Activated CD4-positive, alpha-beta memory T cell treated with anti-CD3 and anti-CD28 coated beads, Interleukin-2, amount 10 ng/mL, durations not matched to agents 7 days and 5 days (primary cell): ENCODE data around the gene MYLK2. TPM values are rescaled to one million over a fixed set of nuclear protein-coding genes. Genes with fewer than 3 reads are reported as not detected.

ENCODE experiments used
- CTCF ChIA-PET: fragments of 350-600 bp; sonication (Branson Sonifier 250); formaldehyde crosslinking; loops from one replicate; lab custom pipeline; 2021; ENCODE audit warnings: antibody characterized with exemption, inconsistent platforms; lab: Charles Lee
- POLR2A ChIA-PET: fragments of 350-600 bp; sonication (Branson Sonifier 250); formaldehyde crosslinking; loops from one replicate; lab custom pipeline; 2021; ENCODE audit warnings: antibody characterized with exemption; lab: Charles Lee
- DNase-seq: peaks from one replicate; pipeline ENCODE4 v3.0.0-alpha.2; 2020
- H3K27ac Mint-ChIP-seq: one replicate; pipeline ENCODE4 v1.8.0; 2021; ENCODE audit warnings: mild to moderate bottlenecking, mixed read lengths
- H3K27me3 Mint-ChIP-seq: one replicate; pipeline ENCODE4 v1.8.0; 2021; ENCODE audit warnings: mixed read lengths
- H3K36me3 Mint-ChIP-seq: one replicate; pipeline ENCODE4 v1.8.0; 2021; ENCODE audit warnings: low read depth, mixed read lengths
- H3K4me1 Mint-ChIP-seq: one replicate; pipeline ENCODE4 v1.8.0; 2021; ENCODE audit warnings: mixed read lengths
- H3K4me3 Mint-ChIP-seq: one replicate; pipeline ENCODE4 v1.8.0; 2021; ENCODE audit warnings: mild to moderate bottlenecking, mixed read lengths
- H3K9me3 Mint-ChIP-seq: one replicate; pipeline ENCODE4 v1.8.0; 2021; ENCODE audit warnings: mixed read lengths
- total RNA-seq, 2 experiments: library from RNA; stranded (reverse); gene quantifications; one replicate each; pipeline ENCODE4 v1.2.3, GENCODE V29; 2021

The MYLK2 gene
- total RNA-seq, 2 experiments from 2014 or later, result 0.33 to 0.45 TPM

GRCh38 chr20:31840906-31841816 is 22.0 kb downstream of the MYLK2 start:
- Mint-ChIP-seq H3K27me3 (no peaks in the 10 kb centered on the region), H3K27ac (no peak overlapping the region), H3K9me3 (no peaks in the 10 kb centered on the region), H3K36me3 (no peaks in the 10 kb centered on the region), H3K4me1 (peaks cover 13% of the 10 kb centered on the region), H3K4me3 (no peak overlapping the region)
- no peak for DNase-seq
- ChIA-PET POLR2A (no interaction called here), CTCF (interaction anchor here (1.1 to 1.8 kb wide), 2 partner anchors 12 to 18 kb away, joined by 3 to 4 read pairs; no protein-coding TSS in a partner anchor)

- Mint-ChIP-seq H3K9me3 (no peaks in the 10 kb centered on the region), H3K27ac (no peak overlapping the region), H3K4me1 (peaks cover 10% of the 10 kb centered on the region), H3K27me3 (peaks cover 3% of the 10 kb centered on the region), H3K4me3 (no peak overlapping the region), H3K36me3 (no peaks in the 10 kb centered on the region)
- ChIA-PET CTCF (interaction anchor here (0.9 to 1.8 kb wide), 2 partner anchors 9 to 19 kb away, joined by 3 to 4 read pairs; no protein-coding TSS in a partner anchor), POLR2A (no interaction called here)
- DNase-seq, result no peak
Observed at GRCh38 chr20:31841928-31842327, 22.8 kb downstream of the MYLK2 start.

DNA sequence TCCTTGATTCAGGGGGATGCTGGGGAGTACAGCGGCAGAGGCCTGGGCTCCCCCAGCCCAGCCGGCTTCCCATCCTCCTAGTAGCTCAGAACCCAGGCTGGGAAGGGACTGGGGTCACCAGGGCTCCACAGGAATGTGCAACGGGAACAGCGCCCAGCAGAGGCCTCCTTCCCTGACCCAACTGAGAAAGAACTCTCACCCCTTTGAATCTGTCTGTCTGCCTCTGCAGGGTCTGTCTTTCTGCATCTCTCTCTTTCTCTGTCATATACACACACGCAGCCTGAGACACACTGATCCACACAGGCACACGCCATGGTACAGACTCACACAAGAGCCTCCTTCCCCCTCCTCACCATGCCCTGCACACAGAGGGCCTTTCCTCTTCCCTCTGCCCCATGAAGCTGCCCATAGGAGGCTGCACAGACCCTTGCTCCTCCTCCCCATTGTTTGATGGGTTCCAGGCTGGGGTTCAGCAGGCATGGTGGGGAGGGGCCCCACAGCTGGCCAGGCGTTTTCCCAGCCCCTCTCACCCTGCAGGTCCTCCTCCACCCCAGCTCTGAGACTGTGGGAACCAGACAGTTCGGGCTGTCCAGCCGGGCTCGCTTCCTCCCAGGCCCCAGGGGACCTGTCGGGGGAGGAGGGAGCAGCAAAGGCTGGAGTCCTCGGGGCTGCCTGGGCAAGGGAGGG is 23.5 kb downstream of the MYLK2 start:
- no peak overlapping the region for H3K4me3 Mint-ChIP-seq
- peaks cover 3% of the 10 kb centered on the region for H3K27me3 Mint-ChIP-seq
- CTCF ChIA-PET, result interaction anchor here (0.9 kb wide), 1 partner anchor 10 kb away, joined by 3 read pairs; no protein-coding TSS in a partner anchor
- H3K27ac Mint-ChIP-seq, result no peak overlapping the region
- no peaks in the 10 kb centered on the region for H3K9me3 Mint-ChIP-seq
- no peaks in the 10 kb centered on the region for H3K36me3 Mint-ChIP-seq
- DNase-seq, result no peak
- peaks cover 4% of the 10 kb centered on the region for H3K4me1 Mint-ChIP-seq
- POLR2A ChIA-PET, result no interaction called here

- no peak overlapping the region for H3K4me3 Mint-ChIP-seq
- DNase-seq, result no peak
- CTCF ChIA-PET, result no interaction called here
- H3K27me3 Mint-ChIP-seq, result peaks cover 3% of the 10 kb centered on the region
- POLR2A ChIA-PET, result no interaction called here
- no peak overlapping the region for H3K27ac Mint-ChIP-seq
- no peaks in the 10 kb centered on the region for H3K9me3 Mint-ChIP-seq
- H3K4me1 Mint-ChIP-seq, result peaks cover 2% of the 10 kb centered on the region
- H3K36me3 Mint-ChIP-seq, result no peaks in the 10 kb centered on the region
Observed at GRCh38 chr20:31843288-31843687, 24.1 kb downstream of the MYLK2 start.

DNA sequence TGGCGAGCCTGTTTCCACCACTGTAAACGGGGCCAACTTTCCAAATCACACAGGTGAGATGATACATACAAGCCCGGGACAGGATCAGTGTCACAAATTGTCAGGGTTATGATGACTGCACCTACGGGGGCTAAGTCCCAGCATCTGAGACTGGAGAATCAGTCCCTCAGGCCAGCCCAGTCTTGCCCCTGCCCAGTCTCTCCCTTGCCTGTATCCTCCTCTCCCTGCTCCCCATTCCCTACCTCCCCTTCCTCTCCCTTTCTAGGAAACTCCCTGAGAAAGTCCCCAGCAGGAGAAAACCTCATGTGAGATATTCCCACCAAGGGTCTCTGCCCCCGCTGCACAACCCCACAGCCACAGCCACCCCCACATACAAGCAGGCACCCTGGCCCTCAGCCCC is 24.7 kb downstream of the MYLK2 start:
- Mint-ChIP-seq H3K4me3 (no peak overlapping the region), H3K27me3 (peaks cover 5% of the 10 kb centered on the region), H3K36me3 (no peaks in the 10 kb centered on the region), H3K4me1 (peaks cover 2% of the 10 kb centered on the region), H3K27ac (no peak overlapping the region), H3K9me3 (no peaks in the 10 kb centered on the region)
- DNase-seq, result no peak
- ChIA-PET POLR2A (no interaction called here), CTCF (no interaction called here)

DNA sequence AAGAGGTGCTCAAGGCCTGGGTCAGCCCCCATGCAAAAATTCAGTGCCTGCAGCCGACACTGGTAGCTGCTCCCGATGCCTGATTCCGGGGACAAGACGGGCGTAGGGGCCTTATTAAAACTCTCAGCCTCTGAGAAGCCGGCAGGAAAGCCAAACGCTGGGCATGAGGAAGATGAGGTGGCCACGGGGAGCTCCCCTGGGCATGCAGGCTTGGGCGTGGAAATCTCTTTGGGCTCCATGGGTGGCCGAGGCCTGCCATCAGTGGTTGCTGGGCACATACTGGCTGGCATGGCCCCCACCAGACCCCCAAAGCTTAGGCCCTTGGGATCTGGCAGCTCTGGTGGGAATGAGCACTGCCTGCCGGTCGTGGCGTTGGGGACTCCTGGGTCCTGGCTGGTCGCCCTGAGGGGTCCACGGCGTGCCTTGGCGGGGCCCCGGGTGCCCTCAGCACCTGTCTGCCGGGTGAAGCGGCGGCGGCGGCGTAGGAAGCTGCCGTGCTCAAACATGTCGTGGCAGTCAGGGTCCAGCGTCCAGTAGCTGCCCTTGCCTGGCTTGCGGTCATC is 25.7 kb downstream of the MYLK2 start:
- ChIA-PET CTCF (interaction anchor here (0.8 to 4.7 kb wide), 3 partner anchors 22 to 107 kb away, joined by 3 to 54 read pairs (median 4); partner anchors contain the start of gene PDRG1), POLR2A (no interaction called here)
- Mint-ChIP-seq H3K27me3 (peaks cover 9% of the 10 kb centered on the region), H3K27ac (no peak overlapping the region), H3K9me3 (no peaks in the 10 kb centered on the region), H3K36me3 (no peaks in the 10 kb centered on the region), H3K4me3 (no peak overlapping the region), H3K4me1 (peaks cover 2% of the 10 kb centered on the region)
- DNase-seq, result no peak

GRCh38 chr20:31845300-31845863 is 26.2 kb downstream of the MYLK2 start, which contains the start of gene FOXS1:
FOXS1 (minus strand) TSS chr20:31845604; CDS start chr20:31845542, 62 bp downstream.
- peaks cover 15% of the 10 kb centered on the region for H3K27me3 Mint-ChIP-seq
- ChIA-PET CTCF (interaction anchor here (0.8 to 4.7 kb wide), 3 partner anchors 22 to 107 kb away, joined by 3 to 54 read pairs (median 4); partner anchors contain the start of gene PDRG1), POLR2A (no interaction called here)
- H3K9me3 Mint-ChIP-seq, result no peaks in the 10 kb centered on the region
- no peak within 1 kb of the TSS for H3K4me3 Mint-ChIP-seq
- no peak within 1 kb of the TSS for H3K27ac Mint-ChIP-seq
- peaks cover 2% of the 10 kb centered on the region for H3K4me1 Mint-ChIP-seq
- no peaks in the 10 kb centered on the region for H3K36me3 Mint-ChIP-seq
- DNase-seq, result no peak

DNA sequence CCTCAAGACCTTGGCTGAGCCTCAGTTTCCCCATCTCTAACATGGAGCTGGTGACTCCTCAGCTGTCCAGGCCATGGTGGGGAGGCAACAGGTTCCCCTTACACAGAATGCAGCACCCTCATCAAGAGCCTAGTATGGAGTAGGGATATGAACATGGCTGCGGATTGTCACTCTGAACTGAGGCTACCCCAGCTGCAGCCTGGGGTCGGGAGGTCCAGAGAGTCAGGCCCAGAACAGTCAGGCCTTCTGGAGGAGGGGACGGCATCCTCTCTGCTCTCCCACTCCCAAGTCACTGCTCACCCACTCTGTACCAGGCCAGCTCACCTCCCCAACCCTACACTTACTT is 27.6 kb downstream of the MYLK2 start:
- H3K4me3 Mint-ChIP-seq, result no peak overlapping the region
- peaks cover 25% of the 10 kb centered on the region for H3K27me3 Mint-ChIP-seq
- H3K4me1 Mint-ChIP-seq, result peaks cover 2% of the 10 kb centered on the region
- H3K9me3 Mint-ChIP-seq, result no peaks in the 10 kb centered on the region
- no peak overlapping the region for H3K27ac Mint-ChIP-seq
- POLR2A ChIA-PET, result interaction anchor here (0.9 to 1.9 kb wide), 2 partner anchors 9 to 23 kb away, joined by 3 to 6 read pairs; no protein-coding TSS in a partner anchor
- no peaks in the 10 kb centered on the region for H3K36me3 Mint-ChIP-seq
- DNase-seq, result no peak
- CTCF ChIA-PET, result interaction anchor here (0.6 to 4.7 kb wide), 25 partner anchors 9 to 251 kb away, joined by 3 to 54 read pairs (median 4); partner anchors contain the start of genes MYLK2 and PDRG1

DNA sequence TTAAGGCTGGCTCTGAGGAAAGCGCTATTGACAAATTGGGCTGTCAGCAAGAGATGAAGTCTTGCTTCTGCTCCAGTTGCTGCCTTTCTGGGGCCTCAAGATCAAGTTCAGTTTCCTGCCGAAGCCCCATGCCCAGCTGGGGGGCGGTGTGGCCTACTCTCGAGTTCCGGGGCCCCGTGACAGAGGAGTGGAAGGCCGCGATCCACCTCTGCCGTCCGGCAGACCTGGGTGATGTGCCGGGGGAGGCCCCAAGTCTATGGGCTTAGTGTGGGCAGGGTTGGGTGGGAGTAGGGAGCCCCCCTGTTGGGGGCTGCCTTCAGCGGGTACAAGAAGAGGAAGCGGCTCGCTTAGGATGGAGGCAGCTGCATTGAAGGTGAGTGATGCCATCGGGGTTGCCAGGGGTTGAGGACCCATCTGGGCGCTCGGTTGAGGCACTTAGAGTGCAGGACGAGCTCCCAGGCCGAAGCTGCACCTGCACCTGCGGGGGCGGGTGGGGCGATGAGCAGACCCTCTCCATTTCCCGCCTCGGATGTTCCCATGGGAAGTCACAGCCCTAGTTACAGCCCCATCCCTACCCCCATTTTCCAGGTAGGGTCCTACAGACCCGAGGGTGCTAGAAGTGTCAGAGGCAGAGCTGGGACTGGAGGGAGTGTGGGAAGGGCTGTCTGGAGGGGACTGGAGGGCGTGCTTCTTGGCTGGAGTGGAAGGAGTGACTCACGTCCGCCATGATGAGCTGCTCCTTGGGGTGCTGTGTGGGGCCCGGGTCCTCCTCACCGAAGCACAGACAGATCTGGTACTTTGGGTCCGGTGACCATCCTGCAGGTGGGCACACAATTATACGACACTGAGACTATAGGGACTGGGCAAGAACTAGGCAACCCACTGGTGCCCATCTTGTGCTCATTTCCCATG is 29.2 kb downstream of the MYLK2 start:
- POLR2A ChIA-PET, result interaction anchor here (1.9 kb wide), 1 partner anchor 11 kb away, joined by 6 read pairs; no protein-coding TSS in a partner anchor
- H3K4me3 Mint-ChIP-seq, result no peak overlapping the region

GRCh38 chr20:31849306-31849930 is 30.3 kb downstream of the MYLK2 start:
- Mint-ChIP-seq H3K4me1 (peaks cover 2% of the 10 kb centered on the region), H3K27ac (no peak overlapping the region), H3K36me3 (no peaks in the 10 kb centered on the region), H3K9me3 (no peaks in the 10 kb centered on the region), H3K27me3 (peaks cover 30% of the 10 kb centered on the region), H3K4me3 (no peak overlapping the region)
- POLR2A ChIA-PET, result no interaction called here
- DNase-seq, result no peak
- CTCF ChIA-PET, result interaction anchor here (0.9 to 4.7 kb wide), 5 partner anchors 12 to 103 kb away, joined by 3 to 54 read pairs (median 6); partner anchors contain the start of gene PDRG1

More for the DNA sequence above, 29.2 kb downstream of the MYLK2 start:
- CTCF ChIA-PET, result interaction anchor here (0.7 to 4.7 kb wide), 6 partner anchors 11 to 183 kb away, joined by 3 to 54 read pairs (median 3); partner anchors contain the start of gene MYLK2
- Mint-ChIP-seq H3K36me3 (no peaks in the 10 kb centered on the region), H3K9me3 (no peaks in the 10 kb centered on the region), H3K4me1 (peaks cover 2% of the 10 kb centered on the region), H3K27ac (no peak overlapping the region), H3K27me3 (peaks cover 25% of the 10 kb centered on the region)
- no peak for DNase-seq

DNA sequence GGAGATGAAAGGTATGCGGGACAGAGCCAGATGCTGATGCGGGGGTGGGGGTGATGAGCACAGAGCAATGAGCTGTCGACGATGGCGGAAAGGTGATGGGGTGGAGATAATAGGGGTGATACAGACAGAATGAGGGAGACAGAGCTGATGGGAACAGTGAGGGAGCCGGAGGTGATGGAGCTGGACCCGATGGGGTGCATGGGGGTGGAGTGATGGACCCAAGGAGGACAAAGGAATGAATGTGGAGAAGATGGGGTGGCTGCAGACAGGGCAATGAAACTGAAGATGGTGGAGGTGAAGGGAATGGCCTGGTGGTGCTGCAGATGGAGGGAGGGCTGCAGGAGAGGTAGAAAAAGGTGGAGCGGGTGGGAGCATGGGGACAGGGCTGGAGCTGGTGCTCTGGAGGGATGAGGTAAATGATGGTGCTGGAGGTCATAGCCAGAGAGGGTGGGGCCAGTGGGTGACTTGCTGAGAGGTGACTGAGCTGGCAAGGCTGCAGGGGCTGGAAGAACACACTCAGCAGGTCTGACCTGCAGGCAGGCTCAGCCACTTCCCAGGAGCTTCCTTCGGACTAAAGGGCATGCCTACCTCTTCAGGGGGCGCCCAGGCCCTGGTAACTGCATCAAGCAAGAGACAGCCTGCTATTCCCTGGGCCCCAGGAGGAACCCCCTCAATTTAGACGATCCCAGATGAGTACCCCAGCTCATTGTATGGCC is 32.2 kb downstream of the MYLK2 start:
- no peak for DNase-seq
- Mint-ChIP-seq H3K27ac (no peak overlapping the region), H3K36me3 (no peaks in the 10 kb centered on the region), H3K4me3 (no peak overlapping the region), H3K27me3 (peaks cover 30% of the 10 kb centered on the region), H3K4me1 (peaks cover 2% of the 10 kb centered on the region), H3K9me3 (no peaks in the 10 kb centered on the region)
- POLR2A ChIA-PET, result no interaction called here
- CTCF ChIA-PET, result interaction anchor here (0.7 to 6.3 kb wide), 14 partner anchors 10 to 257 kb away, joined by 3 to 49 read pairs (median 10); partner anchors contain the start of genes MYLK2 and PDRG1
